Measurements from ENCODE around the gene HOXA3.

GRCh38 chr7:27064159-27064558 is 88.2 kb downstream of the HOXA3 start:
- TF ChIP-seq SP1 (CRISPR knock-in tag; conservative IDR thresholded peaks at IDR 0.05) (no peak), ZNF232 (CRISPR knock-in tag; IDR thresholded peaks at IDR 0.05) (no peak), ZNF121 (CRISPR knock-in tag; IDR thresholded peaks at IDR 0.05) (no peak), E2F5 (CRISPR knock-in tag; IDR thresholded peaks at IDR 0.05) (no peak), RELA (CRISPR knock-in tag; IDR thresholded peaks at IDR 0.05; ENCODE audit: borderline replicate concordance) (no peak), ZBTB21 (CRISPR knock-in tag; IDR thresholded peaks at IDR 0.05; ENCODE audit: borderline replicate concordance) (no peak), ATF3 (CRISPR knock-in tag; conservative IDR thresholded peaks at IDR 0.05) (no peak), E2F1 (CRISPR knock-in tag; IDR thresholded peaks at IDR 0.05) (no peak), CBFB (CRISPR knock-in tag; IDR thresholded peaks at IDR 0.05; ENCODE audit: low read depth) (no peak), KAT7 (CRISPR knock-in tag; IDR thresholded peaks at IDR 0.05; ENCODE audit: borderline replicate concordance) (no peak)
- TF ChIP-seq, protein P1, sequence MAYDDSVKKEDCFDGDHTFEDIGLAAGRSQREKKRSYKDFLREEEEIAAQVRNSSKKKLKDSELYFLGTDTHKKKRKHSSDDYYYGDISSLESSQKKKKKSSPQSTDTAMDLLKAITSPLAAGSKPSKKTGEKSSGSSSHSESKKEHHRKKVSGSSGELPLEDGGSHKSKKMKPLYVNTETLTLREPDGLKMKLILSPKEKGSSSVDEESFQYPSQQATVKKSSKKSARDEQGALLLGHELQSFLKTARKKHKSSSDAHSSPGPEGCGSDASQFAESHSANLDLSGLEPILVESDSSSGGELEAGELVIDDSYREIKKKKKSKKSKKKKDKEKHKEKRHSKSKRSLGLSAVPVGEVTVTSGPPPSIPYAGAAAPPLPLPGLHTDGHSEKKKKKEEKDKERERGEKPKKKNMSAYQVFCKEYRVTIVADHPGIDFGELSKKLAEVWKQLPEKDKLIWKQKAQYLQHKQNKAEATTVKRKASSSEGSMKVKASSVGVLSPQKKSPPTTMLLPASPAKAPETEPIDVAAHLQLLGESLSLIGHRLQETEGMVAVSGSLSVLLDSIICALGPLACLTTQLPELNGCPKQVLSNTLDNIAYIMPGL (CRISPR knock-in tag; IDR thresholded peaks at IDR 0.05) = no peak
- TF ChIP-seq, protein P2, sequence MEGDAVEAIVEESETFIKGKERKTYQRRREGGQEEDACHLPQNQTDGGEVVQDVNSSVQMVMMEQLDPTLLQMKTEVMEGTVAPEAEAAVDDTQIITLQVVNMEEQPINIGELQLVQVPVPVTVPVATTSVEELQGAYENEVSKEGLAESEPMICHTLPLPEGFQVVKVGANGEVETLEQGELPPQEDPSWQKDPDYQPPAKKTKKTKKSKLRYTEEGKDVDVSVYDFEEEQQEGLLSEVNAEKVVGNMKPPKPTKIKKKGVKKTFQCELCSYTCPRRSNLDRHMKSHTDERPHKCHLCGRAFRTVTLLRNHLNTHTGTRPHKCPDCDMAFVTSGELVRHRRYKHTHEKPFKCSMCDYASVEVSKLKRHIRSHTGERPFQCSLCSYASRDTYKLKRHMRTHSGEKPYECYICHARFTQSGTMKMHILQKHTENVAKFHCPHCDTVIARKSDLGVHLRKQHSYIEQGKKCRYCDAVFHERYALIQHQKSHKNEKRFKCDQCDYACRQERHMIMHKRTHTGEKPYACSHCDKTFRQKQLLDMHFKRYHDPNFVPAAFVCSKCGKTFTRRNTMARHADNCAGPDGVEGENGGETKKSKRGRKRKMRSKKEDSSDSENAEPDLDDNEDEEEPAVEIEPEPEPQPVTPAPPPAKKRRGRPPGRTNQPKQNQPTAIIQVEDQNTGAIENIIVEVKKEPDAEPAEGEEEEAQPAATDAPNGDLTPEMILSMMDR (IDR thresholded peaks at IDR 0.05) = no peak
- TF ChIP-seq, protein P3, sequence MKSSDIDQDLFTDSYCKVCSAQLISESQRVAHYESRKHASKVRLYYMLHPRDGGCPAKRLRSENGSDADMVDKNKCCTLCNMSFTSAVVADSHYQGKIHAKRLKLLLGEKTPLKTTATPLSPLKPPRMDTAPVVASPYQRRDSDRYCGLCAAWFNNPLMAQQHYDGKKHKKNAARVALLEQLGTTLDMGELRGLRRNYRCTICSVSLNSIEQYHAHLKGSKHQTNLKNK (CRISPR knock-in tag; IDR thresholded peaks at IDR 0.05) = no peak

All from WTC11 (cell line).